Loucy (cell line): ENCODE measurements around the gene TCEAL1.

Source experiments
- H2AFZ ChIP-seq: fragments of 200-600 bp; sonication (generic); 2 replicates; pipeline ENCODE4 v1.6.0; 2016; ENCODE audit warnings: antibody characterized with exemption, mild to moderate bottlenecking, low read length, moderate library complexity
- H3F3A ChIP-seq: fragments of 200-600 bp; 2 replicates; pipeline ENCODE4 v1.6.0; 2016; ENCODE audit warnings: antibody characterized with exemption, low read depth, mild to moderate bottlenecking
- H3K27me3 ChIP-seq: fragments of 200-600 bp; sonication (generic); 2 replicates; pipeline ENCODE4 v1.6.1; 2014; ENCODE audit warnings: low read length, mild to moderate bottlenecking; ENCODE audit not compliant: insufficient read depth, poor library complexity, severe bottlenecking
- H3K36me3 ChIP-seq: fragments of 200-600 bp; sonication (generic); 2 replicates; pipeline ENCODE4 v1.6.1; 2016; ENCODE audit warnings: low read length; ENCODE audit not compliant: insufficient read depth
- H3K4me1 ChIP-seq: fragments of 200-600 bp; sonication (generic); 2 replicates; pipeline ENCODE4 v1.5.1; 2014; ENCODE audit warnings: low read length, mild to moderate bottlenecking; ENCODE audit not compliant: insufficient read depth, poor library complexity, severe bottlenecking
- H3K4me2 ChIP-seq: fragments of 200-600 bp; sonication (generic); 2 replicates; pipeline ENCODE4 v1.6.0; 2014; ENCODE audit warnings: antibody characterized with exemption, low read length, low read depth, mild to moderate bottlenecking; ENCODE audit not compliant: poor library complexity, severe bottlenecking
- H3K4me3 ChIP-seq: fragments of 200-600 bp; sonication (generic); 2 replicates; pipeline ENCODE4 v1.5.1; 2014; ENCODE audit warnings: low read length, mild to moderate bottlenecking, mixed read lengths; ENCODE audit not compliant: poor library complexity, severe bottlenecking
- H3K79me2 ChIP-seq: fragments of 200-600 bp; sonication (generic); 2 replicates; pipeline ENCODE4 v1.6.1; 2014; ENCODE audit warnings: low read length; ENCODE audit not compliant: insufficient read depth
- H3K9ac ChIP-seq: fragments of 200-600 bp; sonication (generic); 2 replicates; pipeline ENCODE4 v1.6.0; 2014; ENCODE audit warnings: mild to moderate bottlenecking, low read depth, low read length, moderate library complexity; ENCODE audit not compliant: poor library complexity, severe bottlenecking
- H3K9me2 ChIP-seq: fragments of 200-600 bp; sonication (generic); replicated peaks from 2 replicates; pipeline ENCODE4 v1.6.1; 2016; ENCODE audit warnings: low read depth, low read length, mixed read lengths
- H3K9me3 ChIP-seq: fragments of 200-600 bp; sonication (generic); 2 replicates; pipeline ENCODE4 v1.6.1; 2014; ENCODE audit warnings: mild to moderate bottlenecking, antibody characterized with exemption, low read length, low read depth; ENCODE audit not compliant: insufficient read depth
- H4K20me1 ChIP-seq: fragments of 200-600 bp; sonication (generic); 2 replicates; pipeline ENCODE4 v1.6.0; 2014; ENCODE audit warnings: antibody characterized with exemption, low read length, mild to moderate bottlenecking; ENCODE audit not compliant: insufficient read depth, poor library complexity, severe bottlenecking
- EZH2phosphoT487 ChIP-seq: fragments of 200-600 bp; IDR thresholded peaks from 2 replicates; pipeline ENCODE4 v1.6.1; 2018; ENCODE audit warnings: antibody characterized with exemption, mild to moderate bottlenecking, moderate library complexity, borderline replicate concordance
- TF ChIP-seq, protein P1 (sequence below): fragments of 200-600 bp; sonication (generic); conservative IDR thresholded peaks from 2 replicates; pipeline ENCODE4 v1.5.1; 2014; ENCODE audit warnings: mild to moderate bottlenecking, antibody characterized with exemption, low read length

The TCEAL1 gene

DNA sequence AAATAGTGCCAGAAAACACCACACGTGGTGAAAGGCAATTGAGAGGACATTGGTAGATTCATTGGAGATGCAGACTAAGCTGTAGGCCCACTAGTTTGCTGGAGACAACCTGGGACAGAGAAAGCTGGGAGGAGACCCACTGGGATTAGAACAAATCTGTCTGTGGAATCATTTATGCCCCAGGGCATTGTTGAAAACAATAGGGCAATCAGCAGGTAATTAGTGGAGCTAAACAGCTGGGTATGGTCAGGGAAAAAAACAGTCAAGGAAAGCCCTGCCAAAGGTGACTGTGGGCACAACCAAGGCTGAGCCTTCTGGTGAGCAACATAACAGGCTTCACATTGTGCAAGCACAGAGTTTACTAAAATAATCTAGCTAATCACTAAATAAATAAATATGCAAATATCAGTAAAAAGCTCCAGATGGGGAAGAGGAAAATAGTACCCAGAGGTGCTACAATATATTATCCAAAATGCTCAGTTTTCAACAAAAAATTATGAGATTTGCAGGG lies 12.0 kb upstream of the TCEAL1 start:
- Histone ChIP-seq H3K27me3 (no peaks in the 10 kb centered on the region), H3K9ac (no peak overlapping the region), H3K4me1 (peaks cover 6% of the 10 kb centered on the region), H3K36me3 (no peaks in the 10 kb centered on the region), H3K9me2 (no peaks in the 10 kb centered on the region), H2AFZ (no peak overlapping the region), H3F3A (no peaks in the 10 kb centered on the region), H3K4me3 (no peak overlapping the region), H4K20me1 (no peaks in the 10 kb centered on the region), H3K79me2 (no peaks in the 10 kb centered on the region), H3K9me3 (no peaks in the 10 kb centered on the region), H3K4me2 (no peak overlapping the region)
- TF ChIP-seq, protein P1, sequence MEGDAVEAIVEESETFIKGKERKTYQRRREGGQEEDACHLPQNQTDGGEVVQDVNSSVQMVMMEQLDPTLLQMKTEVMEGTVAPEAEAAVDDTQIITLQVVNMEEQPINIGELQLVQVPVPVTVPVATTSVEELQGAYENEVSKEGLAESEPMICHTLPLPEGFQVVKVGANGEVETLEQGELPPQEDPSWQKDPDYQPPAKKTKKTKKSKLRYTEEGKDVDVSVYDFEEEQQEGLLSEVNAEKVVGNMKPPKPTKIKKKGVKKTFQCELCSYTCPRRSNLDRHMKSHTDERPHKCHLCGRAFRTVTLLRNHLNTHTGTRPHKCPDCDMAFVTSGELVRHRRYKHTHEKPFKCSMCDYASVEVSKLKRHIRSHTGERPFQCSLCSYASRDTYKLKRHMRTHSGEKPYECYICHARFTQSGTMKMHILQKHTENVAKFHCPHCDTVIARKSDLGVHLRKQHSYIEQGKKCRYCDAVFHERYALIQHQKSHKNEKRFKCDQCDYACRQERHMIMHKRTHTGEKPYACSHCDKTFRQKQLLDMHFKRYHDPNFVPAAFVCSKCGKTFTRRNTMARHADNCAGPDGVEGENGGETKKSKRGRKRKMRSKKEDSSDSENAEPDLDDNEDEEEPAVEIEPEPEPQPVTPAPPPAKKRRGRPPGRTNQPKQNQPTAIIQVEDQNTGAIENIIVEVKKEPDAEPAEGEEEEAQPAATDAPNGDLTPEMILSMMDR: no peak
- no peak for TF ChIP-seq EZH2phosphoT487

DNA sequence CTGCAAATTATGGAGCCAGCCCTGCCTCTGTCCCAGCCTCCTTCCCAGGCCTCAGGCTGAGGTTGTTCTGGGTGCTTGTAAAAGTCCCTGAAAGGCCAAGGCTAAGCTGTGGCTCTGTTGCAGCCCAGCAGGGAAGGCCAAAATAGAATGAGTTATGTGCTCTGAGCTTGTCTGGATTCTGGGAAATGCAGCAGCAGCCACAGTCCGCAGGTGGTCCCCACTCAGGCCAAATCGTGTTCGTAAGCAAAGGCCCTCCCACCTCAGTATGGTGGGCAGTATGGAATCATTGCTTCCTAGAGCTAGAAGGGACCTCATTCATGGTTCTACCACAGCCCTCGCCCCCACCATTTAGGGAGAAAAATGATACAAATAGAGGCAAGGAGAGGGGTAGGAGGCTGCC lies 4.7 kb upstream of the TCEAL1 start:
- Histone ChIP-seq H3K4me2 (no peak overlapping the region), H3K4me3 (no peak overlapping the region), H3K79me2 (peaks cover 3% of the 10 kb centered on the region; the same call in 1 of the 2 replicates), H4K20me1 (no peaks in the 10 kb centered on the region), H3K9me3 (no peaks in the 10 kb centered on the region), H3K9me2 (no peaks in the 10 kb centered on the region), H3K9ac (no peak overlapping the region), H3K4me1 (no peaks in the 10 kb centered on the region), H2AFZ (no peak overlapping the region), H3K27me3 (no peaks in the 10 kb centered on the region), H3K36me3 (no peaks in the 10 kb centered on the region), H3F3A (no peaks in the 10 kb centered on the region)
- no peak for TF ChIP-seq EZH2phosphoT487
- TF ChIP-seq, protein P1: no peak

DNA sequence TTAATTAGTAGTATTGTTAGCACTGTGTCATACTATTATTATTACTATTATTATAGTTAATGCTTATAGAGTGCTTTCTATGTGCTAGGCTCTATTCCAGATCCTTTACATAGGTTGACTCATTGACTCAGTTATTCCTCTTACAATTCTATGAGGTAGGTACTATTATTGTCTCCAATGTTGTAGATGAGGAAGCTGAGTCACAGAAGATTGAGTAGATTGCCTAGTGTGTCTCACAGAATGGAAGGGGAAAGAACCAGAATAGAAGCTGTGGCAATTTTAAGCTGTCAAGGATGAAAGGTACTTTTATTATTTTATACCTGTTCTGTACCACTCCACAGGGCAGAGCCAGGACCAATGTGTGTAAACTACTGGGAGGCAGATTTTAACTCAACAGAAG lies 1.9 kb upstream of the TCEAL1 start:
- Histone ChIP-seq H3K4me3 (no peak overlapping the region), H2AFZ (no peak overlapping the region), H3K4me2 (no peak overlapping the region), H3K9ac (no peak overlapping the region), H3K27me3 (no peaks in the 10 kb centered on the region), H3K36me3 (no peaks in the 10 kb centered on the region), H4K20me1 (no peaks in the 10 kb centered on the region), H3F3A (no peaks in the 10 kb centered on the region), H3K79me2 (peaks cover 3% of the 10 kb centered on the region; the same call in 1 of the 2 replicates), H3K9me2 (no peaks in the 10 kb centered on the region), H3K9me3 (no peaks in the 10 kb centered on the region), H3K4me1 (peaks cover 4% of the 10 kb centered on the region)
- TF ChIP-seq EZH2phosphoT487: no peak
- TF ChIP-seq, protein P1: no peak
